HCT116 (cell line): ENCODE measurements around the gene TMTC2. TPM values are rescaled to one million over a fixed set of nuclear protein-coding genes. Genes with fewer than 3 reads are reported as not detected.

Source experiments
- ATAC-seq: fragments of 200-7000 bp; cut with Tn5 transposase; 2 replicates; pipeline ENCODE4 v1.9.1; 2020; ENCODE audit warnings: mild to moderate bottlenecking, moderate library complexity
- BruUV-seq: library from RNA; stranded (reverse); fragments of 400-500 nt; replicated peaks from 2 replicates; lab custom pipeline; 2021; lab: Mats Ljungman, UMichigan
- CTCF ChIA-PET: fragments of 300-600 bp; sonication (Branson Sonifier 250); formaldehyde crosslinking; loops from one replicate; lab custom pipeline; 2021; ENCODE audit warnings: antibody characterized with exemption; lab: Charles Lee
- POLR2A ChIA-PET: fragments of 300-600, 350-600 bp; sonication (Branson Sonifier 250); formaldehyde crosslinking; loops from one replicate; lab custom pipeline; 2021; ENCODE audit warnings: antibody characterized with exemption; lab: Charles Lee
- RAD21 ChIA-PET, 2 experiments: fragments of 300-600 bp; sonication (Branson Sonifier 250); formaldehyde crosslinking; loops; one replicate each; lab custom pipeline; 2023; ENCODE audit warnings: low total read pairs in 2 of 2; ENCODE audit not compliant: uncharacterized antibody in 2 of 2, unreplicated experiment in 2 of 2, low non-redundant PET in 1 of 2; lab: Charles Lee
- DNase-seq: peaks from one replicate; pipeline ENCODE4 v3.0.0-alpha.2; 2010; ENCODE audit warnings: low read depth, low spot score
- H2AFZ ChIP-seq: fragments of 200-600 bp; shearing (Covaris generic), sonication (generic); 2 replicates; pipeline ENCODE4 v1.6.1; 2017; ENCODE audit warnings: low read depth, mixed run types, mixed read lengths, antibody characterized with exemption, low read length; ENCODE audit not compliant: poor library complexity, severe bottlenecking
- H3K27ac ChIP-seq: 2 replicates; pipeline ENCODE4 v1.5.1; 2012; ENCODE audit warnings: low read depth, low read length
- H3K27me3 ChIP-seq: fragments of 200-600 bp; sonication (generic); 2 replicates; pipeline ENCODE4 v1.6.1; 2016; ENCODE audit warnings: mixed run types, low read length, mixed read lengths; ENCODE audit not compliant: insufficient read depth
- H3K36me3 ChIP-seq, 2 experiments: fragments of 200-500 bp in 1 of 2; fragments of 200-600 bp in 1 of 2; sonication (Bioruptor generic) in 1 of 2; sonication (generic) in 1 of 2; 2 replicates each; pipeline versions ENCODE4 v1.5.1 to v1.6.1; 2014 to 2016; ENCODE audit warnings: low read length in 2 of 2, inconsistent platforms in 1 of 2, mixed read lengths in 1 of 2, mixed run types in 1 of 2; ENCODE audit not compliant: insufficient read depth in 2 of 2, control insufficient read depth in 1 of 2
- H3K4me1 ChIP-seq, 2 experiments: fragments of 200-600 bp in 1 of 2; sonication (generic) in 1 of 2; 2 replicates each; pipeline versions ENCODE4 v1.5.1 to v1.6.1; 2012 to 2017; ENCODE audit warnings: low read length in 2 of 2, inconsistent platforms in 1 of 2, mild to moderate bottlenecking in 1 of 2, mixed read lengths in 1 of 2, mixed run types in 1 of 2, moderate library complexity in 1 of 2; ENCODE audit not compliant: insufficient read depth in 2 of 2, control insufficient read depth in 1 of 2
- H3K4me2 ChIP-seq: fragments of 200-600 bp; sonication (generic); 2 replicates; pipeline ENCODE4 v1.6.1; 2017; ENCODE audit warnings: mixed run types, low read length, mixed read lengths
- H3K4me3 ChIP-seq, 2 experiments: fragments of 200-600 bp in 1 of 2; sonication (generic) in 1 of 2; replicated peaks in 1 of 2; 2 replicates each; pipeline ENCODE4 v1.5.1; 2011 to 2016; ENCODE audit warnings: low read length in 2 of 2, control low read depth in 1 of 2, low read depth in 1 of 2, mild to moderate bottlenecking in 1 of 2, mixed read lengths in 1 of 2, mixed run types in 1 of 2
- H3K79me2 ChIP-seq: fragments of 200-600 bp; sonication (generic); 2 replicates; pipeline ENCODE4 v1.6.1; 2017; ENCODE audit warnings: mild to moderate bottlenecking, mixed run types, low read length, moderate library complexity, mixed read lengths; ENCODE audit not compliant: insufficient read depth
- H3K9ac ChIP-seq: fragments of 200-600 bp; sonication (generic); 2 replicates; pipeline ENCODE4 v1.6.1; 2016; ENCODE audit warnings: low read length, mixed read lengths
- H3K9me2 ChIP-seq: fragments of 200-600 bp; sonication (generic), shearing (Covaris generic); 2 replicates; pipeline ENCODE4 v1.6.1; 2017; ENCODE audit warnings: mixed run types, mild to moderate bottlenecking, moderate library complexity; ENCODE audit not compliant: insufficient read depth
- H3K9me3 ChIP-seq, 2 experiments: fragments of 200-500 bp in 1 of 2; fragments of 200-600 bp in 1 of 2; sonication (Bioruptor generic) in 1 of 2; sonication (generic) in 1 of 2; 2 replicates each; pipeline ENCODE4 v1.6.1; 2014 to 2017; ENCODE audit warnings: low read length in 2 of 2, mixed read lengths in 2 of 2, inconsistent platforms in 1 of 2, low read depth in 1 of 2, mild to moderate bottlenecking in 1 of 2, mixed run types in 1 of 2, moderate library complexity in 1 of 2; ENCODE audit not compliant: control insufficient read depth in 1 of 2, insufficient read depth in 1 of 2
- H4K20me1 ChIP-seq: fragments of 200-600 bp; sonication (generic), shearing (Covaris generic); 2 replicates; pipeline ENCODE4 v1.6.1; 2017; ENCODE audit warnings: mixed run types, mild to moderate bottlenecking, moderate library complexity; ENCODE audit not compliant: insufficient read depth
- ATF3 ChIP-seq: IDR thresholded peaks from 2 replicates; pipeline ENCODE4 v1.6.1; 2012
- CBX3 ChIP-seq: IDR thresholded peaks from 2 replicates; pipeline ENCODE4 v1.6.1; 2012; ENCODE audit warnings: low read depth
- ELF1 ChIP-seq: IDR thresholded peaks from 2 replicates; pipeline ENCODE4 v1.6.1; 2012; ENCODE audit warnings: low read depth, borderline replicate concordance
- FOSL1 ChIP-seq: IDR thresholded peaks from 2 replicates; pipeline ENCODE4 v1.6.1; 2012; ENCODE audit warnings: low read depth
- JUND ChIP-seq: IDR thresholded peaks from 2 replicates; pipeline ENCODE4 v1.6.1; 2012
- MAX ChIP-seq: IDR thresholded peaks from 2 replicates; pipeline ENCODE4 v1.6.1; 2012
- POLR2A ChIP-seq: IDR thresholded peaks from 2 replicates; pipeline ENCODE4 v1.7.0; 2011; ENCODE audit warnings: borderline replicate concordance; ENCODE audit not compliant: insufficient read depth, insufficient read length; ENCODE audit errors: extremely low read depth
- RAD21 ChIP-seq: IDR thresholded peaks from 2 replicates; pipeline ENCODE4 v1.6.1; 2012; ENCODE audit warnings: low read depth, mild to moderate bottlenecking
- SIN3A ChIP-seq: IDR thresholded peaks from 2 replicates; pipeline ENCODE4 v1.6.1; 2012; ENCODE audit warnings: low read depth
- SP1 ChIP-seq: IDR thresholded peaks from 2 replicates; pipeline ENCODE4 v1.6.1; 2012; ENCODE audit warnings: low read depth
- SRF ChIP-seq: IDR thresholded peaks from 2 replicates; pipeline ENCODE4 v1.6.1; 2012; ENCODE audit warnings: low read depth
- TCF7L2 ChIP-seq: IDR thresholded peaks from 2 replicates; pipeline ENCODE4 v1.7.0; 2011; ENCODE audit warnings: borderline replicate concordance, inconsistent platforms; ENCODE audit not compliant: insufficient read depth, insufficient read length; ENCODE audit errors: extremely low read depth
- YY1 ChIP-seq: IDR thresholded peaks from 2 replicates; pipeline ENCODE4 v1.6.1; 2011; ENCODE audit warnings: low read length, low read depth, moderate library complexity, mild to moderate bottlenecking; ENCODE audit not compliant: insufficient replicate concordance; ENCODE audit errors: extremely low read depth
- ZBTB33 ChIP-seq: IDR thresholded peaks from 2 replicates; pipeline ENCODE4 v1.6.1; 2011; ENCODE audit warnings: mild to moderate bottlenecking, low read length, moderate library complexity; ENCODE audit not compliant: insufficient replicate concordance; ENCODE audit errors: extremely low read depth
- ZFX ChIP-seq: fragments of 450-650 bp; IDR thresholded peaks from 2 replicates; pipeline ENCODE4 v1.6.1; 2017
- ZNF274 ChIP-seq: fragments of 200-500 bp; sonication (Bioruptor generic); IDR thresholded peaks from 2 replicates; pipeline ENCODE4 v1.6.1; 2014; ENCODE audit warnings: mild to moderate bottlenecking, low read depth, low read length, inconsistent platforms
- intact Hi-C: fragments of 100-400 bp; cut with micrococcal nuclease; formaldehyde crosslinking; loops from 2 replicates; pipeline ENCODE4 v1.10.0; 2022
- total RNA-seq: library from RNA; stranded (reverse); gene quantifications from one replicate; pipeline ENCODE4 v1.2.1, GENCODE V29; 2021; ENCODE audit not compliant: unreplicated experiment
- TF ChIP-seq, protein P1 (sequence below), 3 experiments: fragments of 200-600 bp in 1 of 3; sonication (generic) in 1 of 3; IDR thresholded peaks in 2 of 3; conservative IDR thresholded peaks in 1 of 3; 2 replicates each; pipeline ENCODE4 v1.5.1; 2012 to 2017; ENCODE audit warnings: low read depth in 2 of 3, low read length in 2 of 3, antibody characterized with exemption in 1 of 3, borderline replicate concordance in 1 of 3, control low read depth in 1 of 3, mild to moderate bottlenecking in 1 of 3, mixed read lengths in 1 of 3, mixed run types in 1 of 3, moderate library complexity in 1 of 3; ENCODE audit not compliant: insufficient read depth in 1 of 3

Gene TMTC2
- total RNA-seq, 1 experiment from 2014 or later, result 11.5 TPM

DNA sequence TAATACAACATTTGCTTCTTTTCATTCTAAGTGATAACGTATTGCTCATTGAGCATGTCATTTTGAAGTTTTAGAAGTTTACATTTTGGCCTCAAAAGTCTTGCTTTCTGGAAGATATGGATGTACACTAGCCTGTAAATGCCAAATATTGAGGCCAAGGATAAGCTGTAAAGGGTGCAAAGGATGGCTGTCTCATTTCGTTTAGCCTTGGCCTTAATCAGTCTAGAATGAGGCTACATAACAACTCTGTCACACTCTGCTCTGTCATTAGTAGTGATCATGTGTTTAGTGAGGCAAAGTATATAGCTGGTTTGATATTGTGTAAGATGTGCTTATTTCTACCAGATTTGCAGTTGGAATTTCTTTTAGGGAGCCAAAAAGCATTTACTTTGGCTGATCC, 344.5 kb downstream of the TMTC2 start:
- no peak overlapping the region for H2AFZ ChIP-seq
- intact Hi-C loops, result no loop called here
- no peak overlapping the region for H3K4me2 ChIP-seq
- no peaks in the 10 kb centered on the region for H3K27me3 ChIP-seq
- H3K27ac ChIP-seq, result no peak overlapping the region
- ATAC-seq, result no peak
- no peaks in the 10 kb centered on the region for H3K4me1 ChIP-seq
- POLR2A ChIA-PET, result no interaction called here
- TF ChIP-seq SP1 (no peak), JUND (no peak), MAX (no peak), ZFX (no peak), RAD21 (no peak), FOSL1 (no peak), ATF3 (no peak), POLR2A (no peak), ZBTB33 (no peak), YY1 (no peak), ELF1 (no peak), TCF7L2 (no peak), CBX3 (no peak), SRF (no peak), ZNF274 (no peak), SIN3A (no peak)
- TF ChIP-seq, protein P1, sequence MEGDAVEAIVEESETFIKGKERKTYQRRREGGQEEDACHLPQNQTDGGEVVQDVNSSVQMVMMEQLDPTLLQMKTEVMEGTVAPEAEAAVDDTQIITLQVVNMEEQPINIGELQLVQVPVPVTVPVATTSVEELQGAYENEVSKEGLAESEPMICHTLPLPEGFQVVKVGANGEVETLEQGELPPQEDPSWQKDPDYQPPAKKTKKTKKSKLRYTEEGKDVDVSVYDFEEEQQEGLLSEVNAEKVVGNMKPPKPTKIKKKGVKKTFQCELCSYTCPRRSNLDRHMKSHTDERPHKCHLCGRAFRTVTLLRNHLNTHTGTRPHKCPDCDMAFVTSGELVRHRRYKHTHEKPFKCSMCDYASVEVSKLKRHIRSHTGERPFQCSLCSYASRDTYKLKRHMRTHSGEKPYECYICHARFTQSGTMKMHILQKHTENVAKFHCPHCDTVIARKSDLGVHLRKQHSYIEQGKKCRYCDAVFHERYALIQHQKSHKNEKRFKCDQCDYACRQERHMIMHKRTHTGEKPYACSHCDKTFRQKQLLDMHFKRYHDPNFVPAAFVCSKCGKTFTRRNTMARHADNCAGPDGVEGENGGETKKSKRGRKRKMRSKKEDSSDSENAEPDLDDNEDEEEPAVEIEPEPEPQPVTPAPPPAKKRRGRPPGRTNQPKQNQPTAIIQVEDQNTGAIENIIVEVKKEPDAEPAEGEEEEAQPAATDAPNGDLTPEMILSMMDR (IDR thresholded peaks at IDR 0.05 in 2 of 3, conservative IDR thresholded peaks at IDR 0.05 in 1 of 3; ENCODE audit: borderline replicate concordance in 1 of 3, insufficient read depth in 1 of 3, low read depth in 2 of 3, low read length in 2 of 3), result no peak
- TF ChIP-seq, all 23 proteins: peak for 0
- ChIA-PET RAD21 (no interaction called here), CTCF (no interaction called here)
- Histone ChIP-seq H3K9me3 (no peaks in the 10 kb centered on the region), H3K79me2 (no peaks in the 10 kb centered on the region), H4K20me1 (no peaks in the 10 kb centered on the region; the same call in 1 of the 2 replicates), H3K9ac (no peak overlapping the region), H3K9me2 (no peaks in the 10 kb centered on the region), H3K4me3 (no peak overlapping the region), H3K36me3 (no peaks in the 10 kb centered on the region)
- DNase-seq, result no peak
- BruUV-seq, result no TSS peak
